GM12873 (cell line): Measurements from ENCODE around the gene RNF220.

Experiments used
- TF ChIP-seq, protein P1 (sequence below): IDR thresholded peaks from 2 replicates; pipeline ENCODE4 v1.5.1; 2012; ENCODE audit warnings: low read depth, mild to moderate bottlenecking, moderate library complexity, low read length, control low read depth; ENCODE audit not compliant: insufficient read depth; ENCODE audit errors: missing control alignments

RNF220 gene

GRCh38 chr1:44489481-44489880 lies 84.4 kb downstream of the RNF220 start:
- TF ChIP-seq, protein P1, sequence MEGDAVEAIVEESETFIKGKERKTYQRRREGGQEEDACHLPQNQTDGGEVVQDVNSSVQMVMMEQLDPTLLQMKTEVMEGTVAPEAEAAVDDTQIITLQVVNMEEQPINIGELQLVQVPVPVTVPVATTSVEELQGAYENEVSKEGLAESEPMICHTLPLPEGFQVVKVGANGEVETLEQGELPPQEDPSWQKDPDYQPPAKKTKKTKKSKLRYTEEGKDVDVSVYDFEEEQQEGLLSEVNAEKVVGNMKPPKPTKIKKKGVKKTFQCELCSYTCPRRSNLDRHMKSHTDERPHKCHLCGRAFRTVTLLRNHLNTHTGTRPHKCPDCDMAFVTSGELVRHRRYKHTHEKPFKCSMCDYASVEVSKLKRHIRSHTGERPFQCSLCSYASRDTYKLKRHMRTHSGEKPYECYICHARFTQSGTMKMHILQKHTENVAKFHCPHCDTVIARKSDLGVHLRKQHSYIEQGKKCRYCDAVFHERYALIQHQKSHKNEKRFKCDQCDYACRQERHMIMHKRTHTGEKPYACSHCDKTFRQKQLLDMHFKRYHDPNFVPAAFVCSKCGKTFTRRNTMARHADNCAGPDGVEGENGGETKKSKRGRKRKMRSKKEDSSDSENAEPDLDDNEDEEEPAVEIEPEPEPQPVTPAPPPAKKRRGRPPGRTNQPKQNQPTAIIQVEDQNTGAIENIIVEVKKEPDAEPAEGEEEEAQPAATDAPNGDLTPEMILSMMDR, result no peak

DNA sequence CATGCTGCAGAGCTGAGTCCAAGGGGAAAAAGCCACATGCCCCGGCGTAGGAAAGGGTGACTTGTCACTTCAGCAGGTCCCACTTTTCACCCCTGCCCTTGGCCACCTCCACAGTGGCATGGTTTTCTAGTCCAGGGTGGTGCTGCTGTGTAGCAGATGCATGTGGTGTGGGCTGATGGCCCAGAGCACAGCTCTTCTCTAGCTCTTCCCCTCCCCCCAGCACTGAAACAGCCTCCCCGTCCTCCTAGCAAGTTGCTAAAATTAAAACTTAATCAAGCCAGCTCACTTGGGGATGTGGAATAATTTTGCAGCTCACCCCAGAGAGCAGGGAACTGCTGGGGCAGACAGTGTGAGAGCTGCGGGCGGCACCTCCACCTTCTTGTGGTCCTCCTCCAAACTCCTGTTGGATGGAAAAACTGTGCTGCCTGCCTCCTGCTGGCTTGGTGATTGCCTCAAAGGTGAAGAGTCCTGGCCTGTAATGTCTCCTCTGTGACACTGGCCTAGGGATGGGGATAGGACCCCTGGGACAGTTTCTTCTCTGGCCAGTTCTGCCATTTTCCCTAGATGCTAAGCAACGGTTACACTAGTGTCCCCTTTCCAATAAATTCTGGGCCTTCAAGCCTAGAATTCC lies 91.6 kb downstream of the RNF220 start:
- TF ChIP-seq, protein P1, result no peak

GRCh38 chr1:44497422-44498170 lies 92.5 kb downstream of the RNF220 start:
- TF ChIP-seq, protein P1, result no peak

DNA sequence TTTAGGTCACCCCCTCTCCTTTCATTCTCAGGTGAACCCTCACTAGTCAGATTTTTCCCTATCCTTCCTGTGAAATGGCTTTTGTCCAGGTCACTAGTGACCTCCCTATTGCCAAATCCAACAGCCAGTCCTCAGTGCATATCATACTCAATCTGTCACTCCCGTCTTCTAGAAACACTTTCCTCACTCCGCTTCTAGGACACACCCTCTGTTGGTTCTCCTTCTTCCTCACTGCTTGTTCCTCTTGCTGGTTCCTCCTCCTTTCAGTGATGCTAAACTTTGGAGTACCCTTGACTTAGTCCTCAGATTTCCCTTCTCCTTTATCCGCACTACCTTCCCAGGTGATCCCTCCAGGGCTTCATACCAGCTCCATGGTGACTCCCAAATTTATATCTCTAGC lies 94.3 kb downstream of the RNF220 start:
- TF ChIP-seq, protein P1, result no peak

GRCh38 chr1:44500181-44501046 lies 95.4 kb downstream of the RNF220 start:
- TF ChIP-seq, protein P1, result no peak

- TF ChIP-seq, protein P1, result no peak
Measured at GRCh38 chr1:44501047-44501890, 96.2 kb downstream of the RNF220 start.
